WTC11 (cell line): ENCODE data around the gene FAAH2. TPM values are rescaled to one million over a fixed set of nuclear protein-coding genes. Genes with fewer than 3 reads are reported as not detected.

Source experiments
- ATAC-seq: fragments of 200-7000 bp; cut with Tn5 transposase; 2 replicates; pipeline ENCODE4 v1.10.0; 2021; ENCODE audit warnings: mild to moderate bottlenecking, moderate library complexity
- CTCF ChIA-PET: fragments of 300-600 bp; sonication (Branson Sonifier 250); formaldehyde crosslinking; loops from one replicate; lab custom pipeline; 2021; ENCODE audit warnings: antibody characterized with exemption; lab: Charles Lee
- POLR2A ChIA-PET: fragments of 350-600 bp; sonication (Branson Sonifier 250); formaldehyde crosslinking; loops from one replicate; lab custom pipeline; 2021; ENCODE audit warnings: antibody characterized with exemption; lab: Charles Lee
- DNase-seq: peaks from one replicate; pipeline ENCODE4 v3.0.0; 2021; ENCODE audit warnings: low spot score
- H3K27ac Mint-ChIP-seq: 2 replicates; pipeline ENCODE4 v1.8.0; 2021; ENCODE audit warnings: mixed read lengths
- H3K27me3 Mint-ChIP-seq: 2 replicates; pipeline ENCODE4 v1.8.0; 2021; ENCODE audit warnings: low read depth, mild to moderate bottlenecking, moderate library complexity, mixed read lengths
- H3K36me3 Mint-ChIP-seq: 2 replicates; pipeline ENCODE4 v1.8.0; 2021; ENCODE audit warnings: mixed read lengths
- H3K4me1 Mint-ChIP-seq: 2 replicates; pipeline ENCODE4 v1.8.0; 2022; ENCODE audit warnings: mixed read lengths
- H3K4me3 Mint-ChIP-seq: 2 replicates; pipeline ENCODE4 v1.8.0; 2021; ENCODE audit warnings: mild to moderate bottlenecking, moderate library complexity, mixed read lengths
- H3K9me3 Mint-ChIP-seq: 2 replicates; pipeline ENCODE4 v1.8.0; 2021; ENCODE audit warnings: mixed read lengths
- ATF3 ChIP-seq: sonication (generic); formaldehyde crosslinking; conservative IDR thresholded peaks from 2 replicates; pipeline ENCODE4 v1.8.1; 2022; ENCODE audit warnings: mild to moderate bottlenecking, missing genetic modification reagents
- CDX4 ChIP-seq: fragments of 250-450 bp; sonication (Bioruptor Pico); IDR thresholded peaks from 2 replicates; pipeline ENCODE4 v1.9.0; 2021; ENCODE audit warnings: moderate library complexity, mild to moderate bottlenecking, inconsistent platforms, borderline replicate concordance
- CREB1 ChIP-seq: sonication (generic); formaldehyde crosslinking; IDR thresholded peaks from 2 replicates; pipeline ENCODE4 v1.8.0; 2023; ENCODE audit warnings: mild to moderate bottlenecking, missing genetic modification reagents
- ESRRA ChIP-seq: sonication (generic); formaldehyde crosslinking; IDR thresholded peaks from 2 replicates; pipeline ENCODE4 v1.8.1; 2022; ENCODE audit warnings: mild to moderate bottlenecking, missing genetic modification reagents, borderline replicate concordance
- ETV6 ChIP-seq: sonication (generic); formaldehyde crosslinking; IDR thresholded peaks from 2 replicates; pipeline ENCODE4 v1.8.1; 2022; ENCODE audit warnings: mild to moderate bottlenecking, missing genetic modification reagents
- GABPB1 ChIP-seq: sonication (generic); formaldehyde crosslinking; IDR thresholded peaks from 2 replicates; pipeline ENCODE4 v1.8.1; 2023; ENCODE audit warnings: mild to moderate bottlenecking, missing genetic modification reagents
- KAT7 ChIP-seq: sonication (generic); formaldehyde crosslinking; IDR thresholded peaks from 2 replicates; pipeline ENCODE4 v1.8.1; 2023; ENCODE audit warnings: missing genetic modification reagents, mild to moderate bottlenecking, borderline replicate concordance
- NR2C2 ChIP-seq: sonication (generic); formaldehyde crosslinking; IDR thresholded peaks from 2 replicates; pipeline ENCODE4 v1.8.0; 2022; ENCODE audit warnings: mild to moderate bottlenecking, missing genetic modification reagents
- RORB ChIP-seq: fragments of 250-450 bp; sonication (Bioruptor Pico); IDR thresholded peaks from 2 replicates; pipeline ENCODE4 v1.9.0; 2021; ENCODE audit warnings: mild to moderate bottlenecking
- SMAD3 ChIP-seq: sonication (generic); formaldehyde crosslinking; IDR thresholded peaks from 2 replicates; pipeline ENCODE4 v1.8.0; 2022; ENCODE audit warnings: missing genetic modification reagents, mild to moderate bottlenecking, borderline replicate concordance
- SP1 ChIP-seq: sonication (generic); formaldehyde crosslinking; conservative IDR thresholded peaks from 2 replicates; pipeline ENCODE4 v1.8.1; 2022; ENCODE audit warnings: missing genetic modification reagents
- TEAD1 ChIP-seq: sonication (generic); formaldehyde crosslinking; IDR thresholded peaks from 2 replicates; pipeline ENCODE4 v1.8.0; 2022; ENCODE audit warnings: mild to moderate bottlenecking, missing genetic modification reagents
- ZMAT4 ChIP-seq: fragments of 250-450 bp; sonication (Bioruptor Pico); IDR thresholded peaks from 2 replicates; pipeline ENCODE4 v1.9.0; 2021; ENCODE audit warnings: mild to moderate bottlenecking
- ZNF263 ChIP-seq: sonication (generic); formaldehyde crosslinking; IDR thresholded peaks from 2 replicates; pipeline ENCODE4 v1.8.1; 2022; ENCODE audit warnings: low read depth, mild to moderate bottlenecking, moderate library complexity, missing genetic modification reagents
- ZNF317 ChIP-seq: sonication (generic); formaldehyde crosslinking; IDR thresholded peaks from 2 replicates; pipeline ENCODE4 v1.8.1; 2023; ENCODE audit warnings: low read depth, mild to moderate bottlenecking, moderate library complexity, missing genetic modification reagents, borderline replicate concordance
- total RNA-seq: library from RNA; stranded (reverse); gene quantifications from 3 replicates; pipeline ENCODE4 v1.2.3, GENCODE V29; 2021
- TF ChIP-seq, protein P1 (sequence below): fragments of 250-450 bp; sonication (Bioruptor Pico); IDR thresholded peaks from 2 replicates; pipeline ENCODE4 v1.9.0; 2021; ENCODE audit warnings: mild to moderate bottlenecking, borderline replicate concordance
- TF ChIP-seq, protein P2 (sequence below): fragments of 250-450 bp; sonication (Bioruptor Pico); IDR thresholded peaks from 2 replicates; pipeline ENCODE4 v1.9.0; 2021; ENCODE audit warnings: mild to moderate bottlenecking
- TF ChIP-seq, protein P3 (sequence below): sonication (generic); formaldehyde crosslinking; IDR thresholded peaks from 2 replicates; pipeline ENCODE4 v1.8.0; 2023; ENCODE audit warnings: mild to moderate bottlenecking, missing genetic modification reagents

The FAAH2 gene
- total RNA-seq, 1 experiment from 2014 or later: 5.0 TPM

DNA sequence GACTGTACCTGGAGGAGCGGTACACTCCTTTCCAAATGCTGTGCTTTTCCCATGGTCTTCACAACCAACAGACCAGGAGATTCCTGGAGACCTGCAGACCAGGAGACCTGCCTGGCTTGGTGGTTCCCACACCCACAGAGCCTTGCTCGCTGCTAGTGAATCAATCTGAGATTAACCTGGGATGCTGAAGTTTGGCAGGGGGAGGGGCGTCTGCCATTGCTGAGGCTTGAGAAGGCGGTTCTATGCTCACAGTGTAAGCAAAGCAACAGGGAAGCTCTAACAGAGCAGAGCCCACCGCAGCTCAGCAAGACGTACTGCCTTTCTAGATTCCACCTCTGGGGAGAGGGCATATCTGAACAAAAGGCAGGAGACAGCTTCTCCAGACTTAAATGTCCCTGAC, 34.5 kb upstream of the FAAH2 start:
- H3K4me3 Mint-ChIP-seq: no peak overlapping the region
- H3K27me3 Mint-ChIP-seq: peaks cover 18% of the 10 kb centered on the region
- CTCF ChIA-PET: no interaction called here
- H3K36me3 Mint-ChIP-seq: peaks cover 56% of the 10 kb centered on the region
- no peak for ATAC-seq
- TF ChIP-seq, protein P1, sequence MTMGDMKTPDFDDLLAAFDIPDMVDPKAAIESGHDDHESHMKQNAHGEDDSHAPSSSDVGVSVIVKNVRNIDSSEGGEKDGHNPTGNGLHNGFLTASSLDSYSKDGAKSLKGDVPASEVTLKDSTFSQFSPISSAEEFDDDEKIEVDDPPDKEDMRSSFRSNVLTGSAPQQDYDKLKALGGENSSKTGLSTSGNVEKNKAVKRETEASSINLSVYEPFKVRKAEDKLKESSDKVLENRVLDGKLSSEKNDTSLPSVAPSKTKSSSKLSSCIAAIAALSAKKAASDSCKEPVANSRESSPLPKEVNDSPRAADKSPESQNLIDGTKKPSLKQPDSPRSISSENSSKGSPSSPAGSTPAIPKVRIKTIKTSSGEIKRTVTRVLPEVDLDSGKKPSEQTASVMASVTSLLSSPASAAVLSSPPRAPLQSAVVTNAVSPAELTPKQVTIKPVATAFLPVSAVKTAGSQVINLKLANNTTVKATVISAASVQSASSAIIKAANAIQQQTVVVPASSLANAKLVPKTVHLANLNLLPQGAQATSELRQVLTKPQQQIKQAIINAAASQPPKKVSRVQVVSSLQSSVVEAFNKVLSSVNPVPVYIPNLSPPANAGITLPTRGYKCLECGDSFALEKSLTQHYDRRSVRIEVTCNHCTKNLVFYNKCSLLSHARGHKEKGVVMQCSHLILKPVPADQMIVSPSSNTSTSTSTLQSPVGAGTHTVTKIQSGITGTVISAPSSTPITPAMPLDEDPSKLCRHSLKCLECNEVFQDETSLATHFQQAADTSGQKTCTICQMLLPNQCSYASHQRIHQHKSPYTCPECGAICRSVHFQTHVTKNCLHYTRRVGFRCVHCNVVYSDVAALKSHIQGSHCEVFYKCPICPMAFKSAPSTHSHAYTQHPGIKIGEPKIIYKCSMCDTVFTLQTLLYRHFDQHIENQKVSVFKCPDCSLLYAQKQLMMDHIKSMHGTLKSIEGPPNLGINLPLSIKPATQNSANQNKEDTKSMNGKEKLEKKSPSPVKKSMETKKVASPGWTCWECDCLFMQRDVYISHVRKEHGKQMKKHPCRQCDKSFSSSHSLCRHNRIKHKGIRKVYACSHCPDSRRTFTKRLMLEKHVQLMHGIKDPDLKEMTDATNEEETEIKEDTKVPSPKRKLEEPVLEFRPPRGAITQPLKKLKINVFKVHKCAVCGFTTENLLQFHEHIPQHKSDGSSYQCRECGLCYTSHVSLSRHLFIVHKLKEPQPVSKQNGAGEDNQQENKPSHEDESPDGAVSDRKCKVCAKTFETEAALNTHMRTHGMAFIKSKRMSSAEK: no peak
- TF ChIP-seq CDX4 (CRISPR knock-in tag) (no peak), ZMAT4 (CRISPR knock-in tag) (no peak), KAT7 (CRISPR knock-in tag) (no peak), TEAD1 (CRISPR knock-in tag) (no peak), SP1 (CRISPR knock-in tag) (no peak), GABPB1 (CRISPR knock-in tag) (no peak), ATF3 (CRISPR knock-in tag) (no peak)
- TF ChIP-seq, protein P2, sequence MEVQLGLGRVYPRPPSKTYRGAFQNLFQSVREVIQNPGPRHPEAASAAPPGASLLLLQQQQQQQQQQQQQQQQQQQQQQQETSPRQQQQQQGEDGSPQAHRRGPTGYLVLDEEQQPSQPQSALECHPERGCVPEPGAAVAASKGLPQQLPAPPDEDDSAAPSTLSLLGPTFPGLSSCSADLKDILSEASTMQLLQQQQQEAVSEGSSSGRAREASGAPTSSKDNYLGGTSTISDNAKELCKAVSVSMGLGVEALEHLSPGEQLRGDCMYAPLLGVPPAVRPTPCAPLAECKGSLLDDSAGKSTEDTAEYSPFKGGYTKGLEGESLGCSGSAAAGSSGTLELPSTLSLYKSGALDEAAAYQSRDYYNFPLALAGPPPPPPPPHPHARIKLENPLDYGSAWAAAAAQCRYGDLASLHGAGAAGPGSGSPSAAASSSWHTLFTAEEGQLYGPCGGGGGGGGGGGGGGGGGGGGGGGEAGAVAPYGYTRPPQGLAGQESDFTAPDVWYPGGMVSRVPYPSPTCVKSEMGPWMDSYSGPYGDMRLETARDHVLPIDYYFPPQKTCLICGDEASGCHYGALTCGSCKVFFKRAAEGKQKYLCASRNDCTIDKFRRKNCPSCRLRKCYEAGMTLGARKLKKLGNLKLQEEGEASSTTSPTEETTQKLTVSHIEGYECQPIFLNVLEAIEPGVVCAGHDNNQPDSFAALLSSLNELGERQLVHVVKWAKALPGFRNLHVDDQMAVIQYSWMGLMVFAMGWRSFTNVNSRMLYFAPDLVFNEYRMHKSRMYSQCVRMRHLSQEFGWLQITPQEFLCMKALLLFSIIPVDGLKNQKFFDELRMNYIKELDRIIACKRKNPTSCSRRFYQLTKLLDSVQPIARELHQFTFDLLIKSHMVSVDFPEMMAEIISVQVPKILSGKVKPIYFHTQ: no peak
- no peak for DNase-seq
- H3K9me3 Mint-ChIP-seq: peaks cover 55% of the 10 kb centered on the region
- no peaks in the 10 kb centered on the region for H3K4me1 Mint-ChIP-seq
- POLR2A ChIA-PET: no interaction called here
- no peak overlapping the region for H3K27ac Mint-ChIP-seq

DNA sequence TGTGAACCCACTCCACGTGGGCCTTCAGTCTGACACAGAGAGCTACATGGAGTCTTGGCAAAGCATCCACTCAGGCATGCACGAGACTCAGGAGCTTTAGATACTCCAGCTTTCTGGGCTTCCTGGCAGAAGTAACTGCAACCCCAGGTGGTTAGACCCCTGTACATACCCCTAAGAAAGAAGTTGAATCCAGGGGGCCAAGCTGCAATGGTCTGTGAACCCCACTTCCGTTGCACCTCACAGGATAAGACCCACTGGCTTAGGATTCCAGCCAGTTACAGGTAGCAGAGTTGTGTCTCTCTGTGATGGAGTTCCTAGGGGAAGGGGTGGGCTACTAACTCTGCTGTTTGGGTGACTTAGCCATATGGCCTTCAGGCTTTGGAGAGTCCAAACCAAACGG, 21.4 kb upstream of the FAAH2 start:
- Mint-ChIP-seq H3K9me3 (peaks cover 33% of the 10 kb centered on the region), H3K27ac (no peak overlapping the region), H3K4me3 (no peak overlapping the region), H3K4me1 (no peaks in the 10 kb centered on the region), H3K27me3 (peaks cover 6% of the 10 kb centered on the region), H3K36me3 (peaks cover 20% of the 10 kb centered on the region)
- POLR2A ChIA-PET: no interaction called here
- DNase-seq (no peak), ATAC-seq (no peak)
- CTCF ChIA-PET: no interaction called here
- TF ChIP-seq ESRRA (no peak), NR2C2 (no peak), SP1 (CRISPR knock-in tag) (no peak), ZNF263 (no peak), ETV6 (CRISPR knock-in tag) (no peak), CREB1 (CRISPR knock-in tag) (no peak), ZMAT4 (CRISPR knock-in tag) (no peak), TEAD1 (CRISPR knock-in tag) (no peak), ZNF317 (CRISPR knock-in tag) (no peak), RORB (CRISPR knock-in tag) (no peak), SMAD3 (no peak)
- TF ChIP-seq, protein P3, sequence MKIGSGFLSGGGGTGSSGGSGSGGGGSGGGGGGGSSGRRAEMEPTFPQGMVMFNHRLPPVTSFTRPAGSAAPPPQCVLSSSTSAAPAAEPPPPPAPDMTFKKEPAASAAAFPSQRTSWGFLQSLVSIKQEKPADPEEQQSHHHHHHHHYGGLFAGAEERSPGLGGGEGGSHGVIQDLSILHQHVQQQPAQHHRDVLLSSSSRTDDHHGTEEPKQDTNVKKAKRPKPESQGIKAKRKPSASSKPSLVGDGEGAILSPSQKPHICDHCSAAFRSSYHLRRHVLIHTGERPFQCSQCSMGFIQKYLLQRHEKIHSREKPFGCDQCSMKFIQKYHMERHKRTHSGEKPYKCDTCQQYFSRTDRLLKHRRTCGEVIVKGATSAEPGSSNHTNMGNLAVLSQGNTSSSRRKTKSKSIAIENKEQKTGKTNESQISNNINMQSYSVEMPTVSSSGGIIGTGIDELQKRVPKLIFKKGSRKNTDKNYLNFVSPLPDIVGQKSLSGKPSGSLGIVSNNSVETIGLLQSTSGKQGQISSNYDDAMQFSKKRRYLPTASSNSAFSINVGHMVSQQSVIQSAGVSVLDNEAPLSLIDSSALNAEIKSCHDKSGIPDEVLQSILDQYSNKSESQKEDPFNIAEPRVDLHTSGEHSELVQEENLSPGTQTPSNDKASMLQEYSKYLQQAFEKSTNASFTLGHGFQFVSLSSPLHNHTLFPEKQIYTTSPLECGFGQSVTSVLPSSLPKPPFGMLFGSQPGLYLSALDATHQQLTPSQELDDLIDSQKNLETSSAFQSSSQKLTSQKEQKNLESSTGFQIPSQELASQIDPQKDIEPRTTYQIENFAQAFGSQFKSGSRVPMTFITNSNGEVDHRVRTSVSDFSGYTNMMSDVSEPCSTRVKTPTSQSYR (CRISPR knock-in tag): no peak
- TF ChIP-seq, protein P2: no peak
